MCF 10A (cell line): Measurements from ENCODE around the gene CFAP68. TPM values are rescaled to one million over a fixed set of nuclear protein-coding genes. Genes with fewer than 3 reads are reported as not detected.

ENCODE experiments used
- BruUV-seq: library from RNA; stranded (reverse); fragments of 400-500 nt; replicated peaks from 2 replicates; lab custom pipeline; 2021; lab: Mats Ljungman, UMichigan
- CTCF ChIA-PET: fragments of 300-600 bp; sonication (Branson Sonifier 250); formaldehyde crosslinking; extraction: SDS; loops from one replicate; lab custom pipeline; 2021; ENCODE audit warnings: antibody characterized with exemption, inconsistent platforms; lab: Yijun Ruan, JAX
- POLR2A ChIA-PET: fragments of 300-600, 350-650 bp; sonication (Branson Sonifier 250); formaldehyde crosslinking; extraction: SDS; loops from one replicate; lab custom pipeline; 2020; ENCODE audit warnings: antibody characterized with exemption, inconsistent platforms; lab: Yijun Ruan, JAX
- DNase-seq: peaks from one replicate; pipeline ENCODE4 v3.0.0-alpha.2; 2018; ENCODE audit not compliant: unreplicated experiment
- H3K27ac Mint-ChIP-seq: one replicate; pipeline ENCODE4 v1.8.0; 2022; ENCODE audit warnings: mild to moderate bottlenecking, low read depth, mixed read lengths; ENCODE audit not compliant: unreplicated experiment
- H3K27me3 Mint-ChIP-seq: one replicate; pipeline ENCODE4 v1.8.0; 2022; ENCODE audit warnings: mixed read lengths; ENCODE audit not compliant: insufficient read depth, unreplicated experiment
- H3K36me3 Mint-ChIP-seq: one replicate; pipeline ENCODE4 v1.8.0; 2022; ENCODE audit warnings: mild to moderate bottlenecking, moderate library complexity, mixed read lengths; ENCODE audit not compliant: insufficient read depth, unreplicated experiment
- H3K4me1 Mint-ChIP-seq: one replicate; pipeline ENCODE4 v1.8.0; 2022; ENCODE audit warnings: mixed read lengths; ENCODE audit not compliant: insufficient read depth, unreplicated experiment
- H3K4me3 Mint-ChIP-seq: one replicate; pipeline ENCODE4 v1.8.0; 2022; ENCODE audit warnings: mild to moderate bottlenecking, moderate library complexity, mixed read lengths; ENCODE audit not compliant: unreplicated experiment
- H3K9me3 Mint-ChIP-seq: one replicate; pipeline ENCODE4 v1.8.0; 2022; ENCODE audit warnings: mixed read lengths; ENCODE audit not compliant: unreplicated experiment
- intact Hi-C: fragments of 100-400 bp; cut with micrococcal nuclease; formaldehyde crosslinking; loops from 2 replicates; pipeline ENCODE4 v1.14.1; 2022
- total RNA-seq: library from RNA; stranded (reverse); gene quantifications from 2 replicates; pipeline ENCODE4 v1.2.3, GENCODE V29; 2022
- TF ChIP-seq, protein P1 (sequence below): fragments of 200-600 bp; IDR thresholded peaks from one replicate; pipeline ENCODE4 v1.8.0; 2022; ENCODE audit warnings: antibody characterized with exemption, mild to moderate bottlenecking; ENCODE audit not compliant: unreplicated experiment

CFAP68 gene
- total RNA-seq, 1 experiment from 2014 or later, result 33.6 TPM

DNA sequence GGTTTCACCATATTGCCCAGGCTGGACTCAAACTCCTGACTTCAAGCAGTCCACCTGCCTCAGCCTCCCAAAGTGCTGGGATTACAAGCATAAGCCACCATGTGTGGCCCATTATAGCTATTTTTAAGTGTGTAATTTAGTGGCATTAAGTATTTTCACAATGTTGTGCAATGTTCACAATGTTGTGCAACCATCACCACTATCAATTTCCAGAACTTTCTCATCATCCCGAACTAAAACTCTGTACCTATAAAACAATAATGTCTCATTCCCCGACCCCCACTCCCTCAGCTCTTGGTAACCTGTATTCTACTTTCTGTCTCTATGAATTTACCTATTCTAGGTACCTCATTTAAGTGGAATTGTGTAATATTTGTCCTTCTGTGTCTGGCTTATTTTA, 7.5 kb downstream of the CFAP68 start:
- Mint-ChIP-seq H3K9me3 (no peaks in the 10 kb centered on the region), H3K4me3 (no peak overlapping the region), H3K27me3 (no peaks in the 10 kb centered on the region), H3K4me1 (no peaks in the 10 kb centered on the region), H3K27ac (no peak overlapping the region), H3K36me3 (peaks cover 29% of the 10 kb centered on the region)
- CTCF ChIA-PET, result interaction anchor here (0.6 to 1.4 kb wide), 4 partner anchors 10 to 309 kb away, joined by 3 to 5 read pairs (median 4); no protein-coding TSS in a partner anchor
- BruUV-seq, result no TSS peak
- TF ChIP-seq, protein P1, sequence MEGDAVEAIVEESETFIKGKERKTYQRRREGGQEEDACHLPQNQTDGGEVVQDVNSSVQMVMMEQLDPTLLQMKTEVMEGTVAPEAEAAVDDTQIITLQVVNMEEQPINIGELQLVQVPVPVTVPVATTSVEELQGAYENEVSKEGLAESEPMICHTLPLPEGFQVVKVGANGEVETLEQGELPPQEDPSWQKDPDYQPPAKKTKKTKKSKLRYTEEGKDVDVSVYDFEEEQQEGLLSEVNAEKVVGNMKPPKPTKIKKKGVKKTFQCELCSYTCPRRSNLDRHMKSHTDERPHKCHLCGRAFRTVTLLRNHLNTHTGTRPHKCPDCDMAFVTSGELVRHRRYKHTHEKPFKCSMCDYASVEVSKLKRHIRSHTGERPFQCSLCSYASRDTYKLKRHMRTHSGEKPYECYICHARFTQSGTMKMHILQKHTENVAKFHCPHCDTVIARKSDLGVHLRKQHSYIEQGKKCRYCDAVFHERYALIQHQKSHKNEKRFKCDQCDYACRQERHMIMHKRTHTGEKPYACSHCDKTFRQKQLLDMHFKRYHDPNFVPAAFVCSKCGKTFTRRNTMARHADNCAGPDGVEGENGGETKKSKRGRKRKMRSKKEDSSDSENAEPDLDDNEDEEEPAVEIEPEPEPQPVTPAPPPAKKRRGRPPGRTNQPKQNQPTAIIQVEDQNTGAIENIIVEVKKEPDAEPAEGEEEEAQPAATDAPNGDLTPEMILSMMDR, result no peak
- intact Hi-C loops, result no loop called here
- no peak for DNase-seq
- POLR2A ChIA-PET, result interaction anchor here (0.6 to 3.2 kb wide), 3 partner anchors 24 to 58 kb away, joined by 3 to 18 read pairs (median 4); partner anchors contain the start of gene CRYAB

DNA sequence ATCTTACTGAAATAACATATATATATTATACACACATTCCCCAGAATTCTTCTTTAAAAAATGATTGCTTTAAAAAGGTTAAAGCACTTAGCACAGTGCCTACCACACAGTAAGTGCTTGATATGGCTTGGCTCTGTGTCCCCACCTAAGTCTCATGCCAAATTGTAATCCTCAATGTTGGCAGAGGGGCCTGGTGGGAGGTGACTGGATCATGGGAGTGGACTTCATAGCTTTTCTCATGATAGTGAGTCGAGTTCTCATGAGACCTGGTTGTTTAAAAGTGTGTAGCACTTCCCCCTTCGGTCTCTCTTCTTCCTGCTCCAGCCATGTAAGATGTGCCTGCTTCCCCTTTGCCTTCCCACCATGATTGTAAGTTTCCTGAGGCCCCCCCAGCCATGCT, 26.1 kb downstream of the CFAP68 start:
- ChIA-PET CTCF (no interaction called here), POLR2A (interaction anchor here (0.6 to 1.2 kb wide), 4 partner anchors 21 to 352 kb away, joined by 3 read pairs; no protein-coding TSS in a partner anchor)
- H3K4me3 Mint-ChIP-seq, result no peak overlapping the region
- no peak for DNase-seq
- H3K4me1 Mint-ChIP-seq, result no peaks in the 10 kb centered on the region
- no peak overlapping the region for H3K27ac Mint-ChIP-seq
- H3K36me3 Mint-ChIP-seq, result no peaks in the 10 kb centered on the region
- no peaks in the 10 kb centered on the region for H3K27me3 Mint-ChIP-seq
- intact Hi-C loops, result no loop called here
- BruUV-seq, result no TSS peak
- TF ChIP-seq, protein P1, result no peak
- no peaks in the 10 kb centered on the region for H3K9me3 Mint-ChIP-seq

DNA sequence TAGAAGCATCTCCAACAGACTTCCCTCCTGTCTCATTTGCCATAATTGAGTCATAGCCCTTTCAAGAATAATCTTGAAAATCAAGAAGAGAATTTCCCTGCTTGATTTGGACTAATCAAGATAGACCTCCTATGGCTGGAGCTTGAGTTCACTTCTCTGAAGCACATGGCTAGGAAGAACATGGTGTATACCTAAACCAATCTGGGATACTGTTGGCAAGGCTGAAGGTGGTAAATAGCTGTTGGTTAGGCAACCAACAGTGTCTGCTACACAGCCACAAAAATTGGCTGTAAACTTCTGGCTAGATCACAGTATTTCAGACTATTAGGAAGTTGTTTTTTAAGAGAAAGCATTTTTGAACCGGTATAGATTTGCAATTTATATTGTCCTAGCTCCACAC, 27.3 kb downstream of the CFAP68 start:
- BruUV-seq, result no TSS peak
- Mint-ChIP-seq H3K4me3 (no peak overlapping the region), H3K27ac (no peak overlapping the region), H3K4me1 (peaks cover 11% of the 10 kb centered on the region), H3K36me3 (no peaks in the 10 kb centered on the region), H3K9me3 (no peaks in the 10 kb centered on the region), H3K27me3 (no peaks in the 10 kb centered on the region)
- POLR2A ChIA-PET, result interaction anchor here (1.5 kb wide), 1 partner anchor 8 kb away, joined by 5 read pairs; no protein-coding TSS in a partner anchor
- CTCF ChIA-PET, result interaction anchor here (0.6 to 1.0 kb wide), 2 partner anchors 53 to 75 kb away, joined by 4 to 7 read pairs; no protein-coding TSS in a partner anchor
- no peak for DNase-seq
- intact Hi-C loops, result no loop called here
- TF ChIP-seq, protein P1, result no peak

DNA sequence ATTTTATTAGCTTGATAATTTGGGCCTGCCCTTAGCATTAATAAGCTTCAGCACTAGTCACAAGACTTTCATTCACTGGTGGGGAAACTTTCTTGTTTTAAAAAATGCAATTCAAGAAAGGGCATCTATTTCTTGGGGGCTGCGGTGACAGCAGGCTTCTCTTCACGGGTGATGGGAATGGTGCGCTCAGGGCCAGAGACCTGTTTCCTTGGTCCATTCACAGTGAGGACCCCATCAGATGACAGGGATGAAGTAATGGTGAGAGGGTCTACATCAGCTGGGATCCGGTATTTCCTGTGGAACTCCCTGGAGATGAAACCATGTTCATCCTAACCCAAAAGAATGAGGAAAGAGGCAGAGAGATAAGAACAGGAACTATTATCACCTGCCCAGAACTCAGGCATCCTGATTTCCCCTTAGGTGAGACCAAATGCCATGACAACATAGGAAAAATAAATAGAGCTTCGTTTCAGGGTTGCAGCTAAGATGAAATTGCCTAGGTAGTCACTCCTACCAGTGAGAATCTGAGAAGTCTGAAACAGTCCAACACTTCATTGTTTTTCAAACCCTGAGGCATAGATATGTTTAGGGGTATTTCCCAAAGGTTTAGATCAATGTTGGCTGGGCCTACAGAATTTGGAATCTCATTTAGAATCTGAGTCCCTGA, 29.4 kb downstream of the CFAP68 start:
- intact Hi-C loops, result no loop called here
- TF ChIP-seq, protein P1, result no peak
- no TSS peak for BruUV-seq
- Mint-ChIP-seq H3K36me3 (no peaks in the 10 kb centered on the region), H3K4me1 (peaks cover 18% of the 10 kb centered on the region), H3K9me3 (no peaks in the 10 kb centered on the region), H3K27me3 (no peaks in the 10 kb centered on the region), H3K4me3 (no peak overlapping the region), H3K27ac (no peak overlapping the region)
- no peak for DNase-seq
- CTCF ChIA-PET, result interaction anchor here (1.2 kb wide), 1 partner anchor 31 kb away, joined by 3 read pairs; no protein-coding TSS in a partner anchor
- POLR2A ChIA-PET, result interaction anchor here (0.7 to 3.5 kb wide), 6 partner anchors 16 to 116 kb away, joined by 3 to 18 read pairs (median 4); partner anchors contain the start of gene DLAT
